Stimulated activated CD8-positive, alpha-beta memory T cell treated with anti-CD3 and anti-CD28 coated beads, Interleukin-7, amount 100 ng/mL, for 48 hours (primary cell): ENCODE results near the gene FBXW8.

ENCODE experiments used
- DNase-seq, 2 donors: peaks; one replicate each; pipeline ENCODE4 v3.0.0-alpha.2; 2020; ENCODE audit warnings: low read depth in 1 of 2; ENCODE audit errors: extremely low read depth in 1 of 2

Gene FBXW8

GRCh38 chr12:116984098-116984497 is 73.3 kb downstream of the FBXW8 start:
- DNase-seq, result no peak

- no peak for DNase-seq
Measured at GRCh38 chr12:116990329-116990728, 79.6 kb downstream of the FBXW8 start.

GRCh38 chr12:116990971-116991966 is 80.5 kb downstream of the FBXW8 start:
- no peak for DNase-seq

- DNase-seq, result no peak
Measured at GRCh38 chr12:116996093-116996492, 85.3 kb downstream of the FBXW8 start.

GRCh38 chr12:116996621-116997020 is 85.9 kb downstream of the FBXW8 start:
- no peak for DNase-seq

GRCh38 chr12:116999066-116999465 is 88.3 kb downstream of the FBXW8 start:
- DNase-seq, result no peak

- DNase-seq, result no peak
Measured at GRCh38 chr12:117000316-117000715, 89.6 kb downstream of the FBXW8 start.

- DNase-seq, result no peak
Measured at GRCh38 chr12:117002051-117002817, 91.5 kb downstream of the FBXW8 start.

GRCh38 chr12:117003883-117004404 is 93.2 kb downstream of the FBXW8 start:
- no peak for DNase-seq

GRCh38 chr12:117005417-117006046 is 94.8 kb downstream of the FBXW8 start:
- no peak for DNase-seq

- no peak for DNase-seq
Measured at GRCh38 chr12:117006333-117006732, 95.6 kb downstream of the FBXW8 start.

GRCh38 chr12:117007577-117007976 is 96.8 kb downstream of the FBXW8 start:
- DNase-seq, result no peak

- no peak for DNase-seq
Measured at GRCh38 chr12:117009759-117010158, 99.0 kb downstream of the FBXW8 start.

- DNase-seq, result no peak
Measured at GRCh38 chr12:117010693-117011451, 100.1 kb downstream of the FBXW8 start.

GRCh38 chr12:117011988-117012805 is 101.4 kb downstream of the FBXW8 start:
- no peak for DNase-seq

GRCh38 chr12:117013726-117014125 is 103.0 kb downstream of the FBXW8 start:
- no peak for DNase-seq

- DNase-seq, result no peak
Measured at GRCh38 chr12:117014342-117014887, 103.7 kb downstream of the FBXW8 start.

GRCh38 chr12:117015811-117016210 is 105.1 kb downstream of the FBXW8 start:
- DNase-seq, result no peak

- no peak for DNase-seq
Measured at GRCh38 chr12:117017807-117018206, 107.1 kb downstream of the FBXW8 start.
